ENCODE data around the gene UBR4.

Gene UBR4

GRCh38 chr1:19229229-19229628 lies 19.2 kb upstream of the UBR4 start:
- TF ChIP-seq, protein P1, sequence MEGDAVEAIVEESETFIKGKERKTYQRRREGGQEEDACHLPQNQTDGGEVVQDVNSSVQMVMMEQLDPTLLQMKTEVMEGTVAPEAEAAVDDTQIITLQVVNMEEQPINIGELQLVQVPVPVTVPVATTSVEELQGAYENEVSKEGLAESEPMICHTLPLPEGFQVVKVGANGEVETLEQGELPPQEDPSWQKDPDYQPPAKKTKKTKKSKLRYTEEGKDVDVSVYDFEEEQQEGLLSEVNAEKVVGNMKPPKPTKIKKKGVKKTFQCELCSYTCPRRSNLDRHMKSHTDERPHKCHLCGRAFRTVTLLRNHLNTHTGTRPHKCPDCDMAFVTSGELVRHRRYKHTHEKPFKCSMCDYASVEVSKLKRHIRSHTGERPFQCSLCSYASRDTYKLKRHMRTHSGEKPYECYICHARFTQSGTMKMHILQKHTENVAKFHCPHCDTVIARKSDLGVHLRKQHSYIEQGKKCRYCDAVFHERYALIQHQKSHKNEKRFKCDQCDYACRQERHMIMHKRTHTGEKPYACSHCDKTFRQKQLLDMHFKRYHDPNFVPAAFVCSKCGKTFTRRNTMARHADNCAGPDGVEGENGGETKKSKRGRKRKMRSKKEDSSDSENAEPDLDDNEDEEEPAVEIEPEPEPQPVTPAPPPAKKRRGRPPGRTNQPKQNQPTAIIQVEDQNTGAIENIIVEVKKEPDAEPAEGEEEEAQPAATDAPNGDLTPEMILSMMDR (IDR thresholded peaks at IDR 0.05; ENCODE audit: borderline replicate concordance, extremely low read depth, low read length, poor library complexity, severe bottlenecking) = no peak
- no peak for TF ChIP-seq EZH2 (IDR thresholded peaks at IDR 0.05; ENCODE audit: borderline replicate concordance, low read depth, low read length, severe bottlenecking)
- Histone ChIP-seq H4K20me1 (ENCODE audit: insufficient read depth, low read length) (peaks cover 10% of the 10 kb centered on the region; the same call in 1 of the 2 replicates), H2AFZ (ENCODE audit: low read depth, low read length) (no peak overlapping the region), H3K27ac (ENCODE audit: low read length) (no peak overlapping the region), H3K9me3 (ENCODE audit: insufficient read depth, low read length, severe bottlenecking) (no peaks in the 10 kb centered on the region), H3K4me1 (ENCODE audit: insufficient read depth, low read length) (no peaks in the 10 kb centered on the region), H3K4me3 (ENCODE audit: low read depth in 1 of 2, low read length in 2 of 2) (no peak overlapping the region), H3K79me2 (ENCODE audit: insufficient read depth, low read length) (peaks cover 4% of the 10 kb centered on the region; the same call in 1 of the 2 replicates), H3K27me3 (ENCODE audit: insufficient read depth, low read length, poor library complexity) (no peaks in the 10 kb centered on the region), H3K36me3 (ENCODE audit: insufficient read depth, low read length) (peaks cover 87% of the 10 kb centered on the region), H3K9ac (ENCODE audit: low read depth, low read length) (no peak overlapping the region), H3K4me2 (ENCODE audit: insufficient read depth, low read length) (no peak overlapping the region)
- DNase-seq (no peak), ATAC-seq (ENCODE audit: insufficient read depth, low read depth) (no peak)

DNA sequence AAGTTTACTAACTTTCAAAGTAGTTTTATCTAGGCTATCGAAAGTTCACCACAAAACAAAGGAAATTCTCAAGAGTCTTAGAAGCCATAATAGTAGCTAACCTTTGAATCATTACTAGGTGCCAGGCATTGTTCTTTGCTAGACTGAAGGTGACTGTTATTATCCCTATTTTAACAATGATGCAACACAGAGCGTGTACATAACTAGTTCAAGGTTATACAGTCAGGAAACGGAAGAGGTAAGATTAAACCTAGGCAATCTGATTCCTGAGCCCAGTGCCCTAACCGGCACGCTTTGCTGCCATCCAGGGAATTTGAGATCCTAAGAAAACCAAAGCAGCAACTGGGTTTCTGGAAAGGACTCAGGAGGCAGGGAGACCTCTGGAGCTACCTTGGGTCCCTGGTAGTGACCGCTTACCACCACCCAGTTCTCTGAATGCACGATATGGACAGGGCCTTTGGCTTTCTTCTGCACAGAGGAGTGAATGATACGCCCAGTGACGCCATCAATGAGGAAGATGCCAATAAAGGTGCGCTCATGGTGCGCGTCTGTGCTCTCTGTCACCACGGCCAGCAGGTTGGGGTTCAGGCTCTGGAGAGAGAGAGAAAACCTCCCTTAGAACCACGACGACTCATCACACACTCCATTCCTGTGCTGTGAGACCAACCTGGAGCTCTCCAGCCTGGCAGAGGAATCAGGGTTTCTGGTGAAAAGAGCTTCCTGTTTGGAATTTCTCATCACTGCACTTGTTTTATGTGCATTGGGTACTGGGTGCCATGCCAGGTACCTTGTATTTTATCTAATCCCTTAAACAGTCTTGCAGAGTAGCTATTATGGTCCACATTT lies 13.1 kb upstream of the UBR4 start:
- H3K4me1 ChIP-seq (ENCODE audit: insufficient read depth, low read length) = no peaks in the 10 kb centered on the region
- H3K9ac ChIP-seq (ENCODE audit: low read depth, low read length) = no peak overlapping the region
- peaks cover 91% of the 10 kb centered on the region for H3K36me3 ChIP-seq (ENCODE audit: insufficient read depth, low read length)
- H3K27ac ChIP-seq (ENCODE audit: low read length) = no peak overlapping the region
- H3K27me3 ChIP-seq (ENCODE audit: insufficient read depth, low read length, poor library complexity) = no peaks in the 10 kb centered on the region
- no peak overlapping the region for H3K4me3 ChIP-seq (ENCODE audit: low read depth in 1 of 2, low read length in 2 of 2)
- no peak overlapping the region for H2AFZ ChIP-seq (ENCODE audit: low read depth, low read length)
- peaks cover 26% of the 10 kb centered on the region for H3K79me2 ChIP-seq (ENCODE audit: insufficient read depth, low read length)
- no peaks in the 10 kb centered on the region for H3K9me3 ChIP-seq (ENCODE audit: insufficient read depth, low read length, severe bottlenecking)
- TF ChIP-seq EZH2 (IDR thresholded peaks at IDR 0.05; ENCODE audit: borderline replicate concordance, low read depth, low read length, severe bottlenecking) = no peak
- TF ChIP-seq, protein P1 (IDR thresholded peaks at IDR 0.05; ENCODE audit: borderline replicate concordance, extremely low read depth, low read length, poor library complexity, severe bottlenecking) = no peak
- H4K20me1 ChIP-seq (ENCODE audit: insufficient read depth, low read length) = peaks cover 25% of the 10 kb centered on the region
- DNase-seq = no peak
- ATAC-seq (ENCODE audit: insufficient read depth, low read depth) = no peak
- H3K4me2 ChIP-seq (ENCODE audit: insufficient read depth, low read length) = no peak overlapping the region

DNA sequence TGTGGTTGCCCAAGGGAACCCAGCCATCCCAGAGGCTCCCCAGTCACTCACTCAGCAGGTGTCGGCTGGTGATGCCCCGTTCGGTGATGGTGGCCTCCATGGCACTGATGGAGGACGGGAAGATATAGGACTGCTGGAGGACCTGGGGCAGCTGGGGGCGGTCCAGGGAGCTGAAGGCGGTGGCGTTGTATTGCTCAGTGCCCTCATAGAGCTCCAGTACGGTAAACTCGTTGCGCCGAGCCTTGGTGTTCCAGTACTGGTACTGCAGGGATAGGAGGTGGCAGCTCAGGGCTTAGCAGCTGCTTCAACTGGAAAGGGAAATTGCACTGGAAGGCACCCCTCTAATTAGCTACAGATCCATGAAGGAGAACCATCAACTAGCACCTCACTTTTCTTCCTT lies 12.5 kb upstream of the UBR4 start:
- H3K4me3 ChIP-seq (ENCODE audit: low read depth in 1 of 2, low read length in 2 of 2) = no peak overlapping the region
- H3K4me1 ChIP-seq (ENCODE audit: insufficient read depth, low read length) = no peaks in the 10 kb centered on the region
- H3K27me3 ChIP-seq (ENCODE audit: insufficient read depth, low read length, poor library complexity) = no peaks in the 10 kb centered on the region
- no peaks in the 10 kb centered on the region for H3K9me3 ChIP-seq (ENCODE audit: insufficient read depth, low read length, severe bottlenecking)
- H3K27ac ChIP-seq (ENCODE audit: low read length) = no peak overlapping the region
- peaks cover 32% of the 10 kb centered on the region for H3K79me2 ChIP-seq (ENCODE audit: insufficient read depth, low read length)
- H3K9ac ChIP-seq (ENCODE audit: low read depth, low read length) = no peak overlapping the region
- H3K36me3 ChIP-seq (ENCODE audit: insufficient read depth, low read length) = peaks cover 95% of the 10 kb centered on the region
- H4K20me1 ChIP-seq (ENCODE audit: insufficient read depth, low read length) = peaks cover 28% of the 10 kb centered on the region
- H2AFZ ChIP-seq (ENCODE audit: low read depth, low read length) = no peak overlapping the region
- no peak for DNase-seq
- H3K4me2 ChIP-seq (ENCODE audit: insufficient read depth, low read length) = no peak overlapping the region
- TF ChIP-seq, protein P1 (IDR thresholded peaks at IDR 0.05; ENCODE audit: borderline replicate concordance, extremely low read depth, low read length, poor library complexity, severe bottlenecking) = no peak
- no peak for TF ChIP-seq EZH2 (IDR thresholded peaks at IDR 0.05; ENCODE audit: borderline replicate concordance, low read depth, low read length, severe bottlenecking)
- no peak for ATAC-seq (ENCODE audit: insufficient read depth, low read depth)
